ENCODE data around the gene C2CD4D. TPM values are rescaled to one million over a fixed set of nuclear protein-coding genes. Genes with fewer than 3 reads are reported as not detected.

The C2CD4D gene
- total and polyA plus RNA-seq, 10 donors, result 0.03 to 0.51 (median 0.07) TPM; not detected in 7

DNA sequence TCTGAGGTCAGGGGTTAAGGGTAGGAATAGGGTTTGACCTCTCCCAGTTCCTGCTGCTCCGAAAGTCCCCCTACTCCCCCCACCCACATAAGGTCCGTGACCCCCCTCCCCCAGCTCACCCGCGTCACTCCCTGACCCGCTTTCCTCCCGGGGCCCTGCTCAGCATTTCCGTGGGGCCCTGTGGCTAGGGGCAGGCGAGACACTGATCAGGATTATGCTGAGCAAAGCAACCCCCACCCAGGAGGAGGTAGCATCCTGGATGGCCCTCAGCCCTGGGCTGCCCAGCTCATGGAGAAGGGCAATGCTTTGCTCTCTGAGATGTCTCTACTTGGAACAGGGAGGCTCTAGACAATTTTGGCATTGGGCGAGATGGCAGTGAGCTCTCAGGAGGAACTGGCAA lies 11.8 kb downstream of the C2CD4D start:
- intact Hi-C loops (cut with DNase I; ENCODE audit: low total_unique reads), result no loop called here
- no peaks in the 10 kb centered on the region for H3K9me3 ChIP-seq
- peaks cover 6 to 43% (median 27%) of the 10 kb centered on the region in 6 donors for H3K4me1 ChIP-seq
- no peaks in the 10 kb centered on the region for H3K36me3 ChIP-seq
- no peak overlapping the region for H3K4me3 ChIP-seq
- peaks cover 0 to 27% (median 0%) of the 10 kb centered on the region in 7 donors for H3K27me3 ChIP-seq (replicated peaks in 1 of 7)
- 17 to 30% (median 21%) methylated on average over 7 to 9 of the region's 9 CpGs for WGBS, 5 donors
- TF ChIP-seq, protein P1, sequence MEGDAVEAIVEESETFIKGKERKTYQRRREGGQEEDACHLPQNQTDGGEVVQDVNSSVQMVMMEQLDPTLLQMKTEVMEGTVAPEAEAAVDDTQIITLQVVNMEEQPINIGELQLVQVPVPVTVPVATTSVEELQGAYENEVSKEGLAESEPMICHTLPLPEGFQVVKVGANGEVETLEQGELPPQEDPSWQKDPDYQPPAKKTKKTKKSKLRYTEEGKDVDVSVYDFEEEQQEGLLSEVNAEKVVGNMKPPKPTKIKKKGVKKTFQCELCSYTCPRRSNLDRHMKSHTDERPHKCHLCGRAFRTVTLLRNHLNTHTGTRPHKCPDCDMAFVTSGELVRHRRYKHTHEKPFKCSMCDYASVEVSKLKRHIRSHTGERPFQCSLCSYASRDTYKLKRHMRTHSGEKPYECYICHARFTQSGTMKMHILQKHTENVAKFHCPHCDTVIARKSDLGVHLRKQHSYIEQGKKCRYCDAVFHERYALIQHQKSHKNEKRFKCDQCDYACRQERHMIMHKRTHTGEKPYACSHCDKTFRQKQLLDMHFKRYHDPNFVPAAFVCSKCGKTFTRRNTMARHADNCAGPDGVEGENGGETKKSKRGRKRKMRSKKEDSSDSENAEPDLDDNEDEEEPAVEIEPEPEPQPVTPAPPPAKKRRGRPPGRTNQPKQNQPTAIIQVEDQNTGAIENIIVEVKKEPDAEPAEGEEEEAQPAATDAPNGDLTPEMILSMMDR (IDR thresholded peaks at IDR 0.05 in 8 of 11, conservative IDR thresholded peaks at IDR 0.05 in 3 of 11), result no peak
- TF ChIP-seq POLR2AphosphoS5 (IDR thresholded peaks at IDR 0.05) (no peak), POLR2A (IDR thresholded peaks at IDR 0.05) (no peak)
- no peak for DNase-seq
- peak overlapping the region in 2 of 8 donors; percentile 42 to 45 for H3K27ac ChIP-seq

DNA sequence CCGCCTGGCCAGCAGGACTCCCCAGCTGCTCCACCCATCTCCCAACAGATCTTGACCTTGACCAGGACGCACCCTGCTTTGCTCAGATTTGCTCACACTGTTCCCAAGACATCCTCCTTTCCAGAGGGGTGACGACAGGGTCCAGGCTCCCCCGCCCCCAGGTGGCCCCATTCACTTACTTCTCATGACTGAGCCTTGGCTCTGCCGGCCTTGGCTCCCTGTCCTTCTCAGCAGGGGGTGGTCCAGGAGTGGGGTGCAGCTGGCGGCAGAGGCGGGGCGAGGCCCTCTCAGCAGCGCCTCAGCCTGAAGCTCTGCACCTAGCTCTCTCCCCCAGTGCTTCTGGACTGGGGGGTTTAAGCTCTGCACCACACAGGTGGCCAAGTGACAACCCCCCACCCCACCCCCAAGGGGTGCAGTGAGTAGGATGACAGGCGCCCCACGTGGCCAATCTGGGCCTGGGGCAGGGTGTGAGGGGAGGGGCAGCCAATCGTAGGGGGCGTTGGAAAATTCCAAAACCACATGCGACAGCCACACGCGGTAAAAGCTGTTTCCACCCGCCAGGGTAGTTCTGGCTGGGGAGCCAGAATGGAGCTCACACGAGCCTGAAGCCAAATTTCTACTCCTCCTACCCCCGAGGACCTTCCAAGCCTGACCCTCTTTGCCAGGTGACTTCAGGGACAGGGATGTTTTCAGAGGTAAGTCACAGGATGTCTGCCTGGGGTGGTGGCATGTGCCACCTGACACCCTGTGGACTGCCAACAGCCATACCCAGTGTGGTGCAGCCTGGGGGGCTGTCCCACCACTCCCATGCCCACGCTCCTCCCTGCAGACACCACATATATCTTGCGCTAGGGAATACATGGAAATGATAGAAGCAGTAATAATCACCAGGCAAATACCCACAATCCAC lies 13.6 kb downstream of the C2CD4D start:
- TF ChIP-seq POLR2A (IDR thresholded peaks at IDR 0.05), result no peak
- TF ChIP-seq, protein P1 (IDR thresholded peaks at IDR 0.05 in 8 of 11, conservative IDR thresholded peaks at IDR 0.05 in 3 of 11), result no peak
- TF ChIP-seq POLR2AphosphoS5 (IDR thresholded peaks at IDR 0.05), result no peak
- intact Hi-C loops (cut with DNase I; ENCODE audit: low total_unique reads), result no loop called here
- 65 to 76% (median 71%) methylated on average over 17 to 21 of the region's 21 CpGs for WGBS, 5 donors
- Histone ChIP-seq H3K4me1 (peaks cover 6 to 40% (median 28%) of the 10 kb centered on the region in 6 donors), H3K36me3 (no peaks in the 10 kb centered on the region), H3K4me3 (peak overlapping the region in 2 of 8 donors; percentile 24 to 30), H3K27me3 (replicated peaks in 1 of 7) (peaks cover 0 to 32% (median 0%) of the 10 kb centered on the region in 7 donors), H3K27ac (peak overlapping the region in 2 of 8 donors; percentile 15 to 38), H3K9me3 (no peaks in the 10 kb centered on the region)
- no peak for DNase-seq

DNA sequence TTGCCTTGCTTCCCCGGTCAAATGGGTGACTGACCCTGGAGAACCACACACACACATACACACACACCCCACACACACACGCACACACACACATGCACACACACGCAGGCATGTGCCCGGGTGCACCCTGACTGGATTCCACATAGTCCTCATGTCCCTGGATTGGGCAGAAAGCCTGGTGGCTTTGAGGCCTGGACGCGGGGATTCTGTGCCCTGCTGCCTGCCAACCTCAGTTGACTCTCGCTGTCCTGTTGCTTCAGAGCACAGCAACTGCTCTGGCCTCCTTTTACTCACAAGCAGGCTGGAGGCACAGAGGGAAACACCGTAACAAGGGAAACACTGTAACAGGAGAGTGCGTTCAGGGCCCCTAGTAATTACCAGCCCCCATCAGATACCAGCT lies 14.4 kb downstream of the C2CD4D start:
- Histone ChIP-seq H3K36me3 (no peaks in the 10 kb centered on the region), H3K4me1 (peaks cover 6 to 38% (median 25%) of the 10 kb centered on the region in 6 donors), H3K27ac (peak overlapping the region in 2 of 8 donors; percentile 8 to 15), H3K9me3 (no peaks in the 10 kb centered on the region), H3K4me3 (peak overlapping the region in 2 of 8 donors; percentile 24 to 30), H3K27me3 (replicated peaks in 1 of 7) (peaks cover 0 to 32% (median 0%) of the 10 kb centered on the region in 7 donors)
- intact Hi-C loops (cut with DNase I; ENCODE audit: low total_unique reads), result no loop called here
- no peak for TF ChIP-seq POLR2AphosphoS5 (IDR thresholded peaks at IDR 0.05)
- no peak for TF ChIP-seq POLR2A (IDR thresholded peaks at IDR 0.05)
- TF ChIP-seq, protein P1 (IDR thresholded peaks at IDR 0.05 in 8 of 11, conservative IDR thresholded peaks at IDR 0.05 in 3 of 11), result no peak
- DNase-seq, result no peak
- 66 to 84% (median 81%) methylated on average over 5 to 9 of the region's 9 CpGs for WGBS, 5 donors

DNA sequence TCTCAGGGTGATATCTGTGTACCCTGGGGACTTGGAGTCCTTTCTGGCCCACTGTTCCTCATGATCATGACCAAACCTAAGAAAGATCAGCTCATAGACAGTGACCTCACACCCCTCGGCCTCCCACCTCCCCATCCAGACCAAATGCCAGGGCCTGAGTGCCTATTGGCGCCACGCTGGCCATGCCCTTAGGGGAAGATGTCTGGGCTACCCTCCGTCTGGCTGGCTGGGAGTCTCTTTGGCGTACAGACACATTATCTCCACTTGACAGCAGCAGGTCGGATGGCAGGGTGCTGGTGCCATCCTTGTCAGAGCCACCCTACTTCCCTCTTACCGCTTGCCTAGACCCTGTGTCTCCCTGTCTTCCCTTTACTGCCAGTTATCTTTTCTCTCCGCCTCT lies 16.4 kb downstream of the C2CD4D start:
- TF ChIP-seq, protein P1 (IDR thresholded peaks at IDR 0.05 in 8 of 11, conservative IDR thresholded peaks at IDR 0.05 in 3 of 11), result no peak
- TF ChIP-seq POLR2A (IDR thresholded peaks at IDR 0.05) (no peak), POLR2AphosphoS5 (IDR thresholded peaks at IDR 0.05) (no peak)
- Histone ChIP-seq H3K4me3 (no peak overlapping the region), H3K9me3 (no peaks in the 10 kb centered on the region), H3K27ac (peak overlapping the region in 2 of 8 donors; percentile 36 to 51), H3K27me3 (replicated peaks in 1 of 7) (peaks cover 0 to 28% (median 0%) of the 10 kb centered on the region in 7 donors), H3K36me3 (no peaks in the 10 kb centered on the region), H3K4me1 (peaks cover 0 to 19% (median 7%) of the 10 kb centered on the region in 6 donors)
- intact Hi-C loops (cut with DNase I; ENCODE audit: low total_unique reads), result no loop called here
- no peak for DNase-seq
- 77 to 92% (median 87%) methylated on average over 8 of the region's 8 CpGs for WGBS, 5 donors

Measured in spleen (tissue), 11 donors.